HG03095 (cell line): ENCODE measurements around the gene ALDH4A1.

ENCODE experiments used
- ATAC-seq: cut with Tn5 transposase; IDR thresholded peaks from one replicate; pipeline ENCODE4 v1.9.1; 2021; ENCODE audit warnings: moderate library complexity; ENCODE audit not compliant: unreplicated experiment

Gene ALDH4A1

DNA sequence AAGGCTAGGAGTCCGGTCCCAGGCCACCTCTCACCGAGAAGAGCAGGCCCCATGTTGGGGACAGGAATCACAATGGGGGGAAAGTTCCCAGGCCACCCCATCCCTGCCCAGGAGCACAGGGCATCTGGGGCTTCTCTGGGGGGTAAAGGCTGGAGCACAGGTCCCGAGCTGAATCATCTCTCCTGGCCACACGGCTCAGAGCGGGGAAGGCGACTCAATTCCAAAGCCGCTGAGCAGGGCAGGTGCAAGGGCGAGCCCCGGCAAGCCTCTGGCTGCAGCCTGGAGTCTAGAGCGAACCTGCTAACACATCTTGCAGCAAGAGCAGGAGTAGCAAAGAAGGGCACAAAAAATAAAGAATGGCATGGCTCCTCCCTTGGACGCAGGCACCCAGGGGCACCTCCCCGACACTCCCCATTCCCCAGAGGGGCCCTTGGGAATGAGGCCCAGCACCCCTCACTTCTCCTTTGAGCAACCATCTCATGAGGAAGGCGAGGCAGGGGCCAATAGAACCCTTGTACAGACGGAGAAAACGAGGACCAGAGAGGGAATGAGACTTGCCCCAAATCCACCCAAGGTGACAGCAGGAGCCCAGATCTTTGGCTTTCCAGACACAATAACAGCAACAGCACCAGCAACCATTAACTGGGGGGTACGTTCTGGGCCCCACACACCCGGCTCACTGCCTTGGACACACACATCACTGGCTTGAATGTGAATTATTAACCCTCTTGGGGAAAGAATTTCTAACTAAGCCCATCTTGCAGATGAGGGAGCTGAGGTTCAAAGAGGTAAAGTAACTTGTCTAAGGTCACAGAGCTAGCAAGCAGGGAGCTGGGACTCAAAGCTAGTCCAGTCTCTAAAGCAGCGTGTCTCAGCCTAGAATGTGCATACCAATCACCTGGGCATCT lies 20.7 kb upstream of the ALDH4A1 start:
- no peak for ATAC-seq

DNA sequence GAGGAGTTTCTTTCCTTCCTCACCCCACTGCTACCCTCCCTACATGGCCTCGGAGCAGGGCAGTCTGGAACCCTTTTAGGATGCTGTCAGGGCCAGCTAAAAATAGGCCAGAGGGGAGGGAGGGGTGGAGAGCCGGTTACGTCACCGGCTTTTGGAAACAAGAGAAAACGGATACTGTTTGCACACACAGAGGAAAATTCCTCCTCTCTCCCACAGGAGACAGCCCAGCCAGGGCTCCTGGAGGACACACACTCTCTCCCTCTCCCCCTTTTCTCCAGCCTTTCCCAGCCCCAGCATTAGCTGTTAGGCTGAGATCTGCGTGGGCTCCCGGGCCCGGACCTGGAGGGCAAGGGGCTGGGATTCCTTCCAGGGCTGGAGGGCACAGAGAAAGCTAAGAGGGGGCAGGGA lies 20.0 kb upstream of the ALDH4A1 start:
- no peak for ATAC-seq

DNA sequence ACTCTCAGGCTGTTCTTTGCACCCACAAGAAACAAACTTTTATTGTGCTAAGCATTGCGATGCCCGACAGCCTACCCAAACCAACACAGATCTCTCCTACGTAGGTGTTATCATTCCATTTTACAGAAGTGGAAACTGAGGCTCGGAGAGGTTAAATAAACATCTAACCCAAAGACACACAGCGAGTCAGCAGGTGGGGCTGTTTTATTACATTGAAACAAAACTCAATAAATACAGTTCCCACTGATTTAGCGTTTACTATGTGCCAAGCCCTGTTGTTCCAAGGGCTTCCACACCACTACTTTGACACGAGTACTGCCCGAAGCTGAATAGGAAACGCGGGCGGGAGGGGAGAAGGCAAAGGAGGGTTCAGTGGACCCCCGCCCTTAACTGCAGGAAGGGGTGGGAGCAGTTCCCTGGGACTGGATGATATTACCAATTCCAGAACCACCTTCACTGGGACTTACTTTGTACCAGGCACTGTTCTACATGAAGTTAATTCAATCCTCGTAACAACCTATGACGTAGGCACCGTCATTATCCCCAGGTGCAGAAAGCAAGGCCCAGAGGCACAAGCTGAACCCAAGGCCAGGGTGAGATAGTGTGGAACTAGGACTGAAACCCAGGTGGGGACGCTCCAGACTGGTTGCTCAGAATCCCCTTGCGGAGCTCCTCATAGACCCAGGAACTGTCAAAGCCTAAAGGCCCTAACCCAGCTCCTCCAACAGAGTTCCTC lies 19.3 kb upstream of the ALDH4A1 start:
- ATAC-seq: no peak

DNA sequence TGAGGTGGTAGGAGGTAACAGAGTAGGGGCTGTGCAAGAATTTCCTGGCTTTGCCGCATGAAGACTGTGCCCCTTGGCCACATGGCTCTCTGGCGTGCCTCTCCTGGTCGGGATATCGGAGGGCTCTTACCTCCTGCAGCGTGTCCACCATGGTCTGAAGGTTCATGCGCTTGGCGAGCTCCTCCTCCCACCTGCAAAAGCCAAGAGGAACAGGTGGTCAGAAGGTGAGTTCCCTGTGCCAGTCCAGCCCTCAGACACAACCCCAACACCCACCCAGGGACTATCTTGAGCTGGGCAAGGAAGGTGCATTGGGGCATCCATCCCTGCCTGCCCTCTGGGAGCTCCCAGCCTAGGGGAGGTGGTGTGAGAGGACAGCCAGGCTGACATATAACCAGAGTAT lies 18.6 kb upstream of the ALDH4A1 start:
- no peak for ATAC-seq

DNA sequence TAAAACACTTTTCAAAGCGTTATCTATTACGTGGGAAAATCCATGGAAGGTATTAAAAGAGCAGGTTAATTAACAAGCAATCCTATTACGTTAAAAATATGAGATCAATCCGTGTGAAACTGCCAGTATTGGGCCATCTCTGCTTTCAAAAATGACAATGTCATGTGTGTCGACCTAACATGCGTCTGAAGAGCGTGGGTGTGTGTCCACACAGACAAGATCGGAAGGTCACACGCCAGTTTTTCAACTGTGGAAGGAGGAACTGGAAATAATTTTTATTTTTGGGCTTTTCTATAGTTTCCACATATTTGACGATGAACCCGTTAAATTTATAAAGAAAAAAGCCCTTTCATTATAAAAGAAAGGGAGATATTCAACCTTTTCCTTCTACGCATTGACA lies 17.6 kb upstream of the ALDH4A1 start:
- no peak for ATAC-seq

DNA sequence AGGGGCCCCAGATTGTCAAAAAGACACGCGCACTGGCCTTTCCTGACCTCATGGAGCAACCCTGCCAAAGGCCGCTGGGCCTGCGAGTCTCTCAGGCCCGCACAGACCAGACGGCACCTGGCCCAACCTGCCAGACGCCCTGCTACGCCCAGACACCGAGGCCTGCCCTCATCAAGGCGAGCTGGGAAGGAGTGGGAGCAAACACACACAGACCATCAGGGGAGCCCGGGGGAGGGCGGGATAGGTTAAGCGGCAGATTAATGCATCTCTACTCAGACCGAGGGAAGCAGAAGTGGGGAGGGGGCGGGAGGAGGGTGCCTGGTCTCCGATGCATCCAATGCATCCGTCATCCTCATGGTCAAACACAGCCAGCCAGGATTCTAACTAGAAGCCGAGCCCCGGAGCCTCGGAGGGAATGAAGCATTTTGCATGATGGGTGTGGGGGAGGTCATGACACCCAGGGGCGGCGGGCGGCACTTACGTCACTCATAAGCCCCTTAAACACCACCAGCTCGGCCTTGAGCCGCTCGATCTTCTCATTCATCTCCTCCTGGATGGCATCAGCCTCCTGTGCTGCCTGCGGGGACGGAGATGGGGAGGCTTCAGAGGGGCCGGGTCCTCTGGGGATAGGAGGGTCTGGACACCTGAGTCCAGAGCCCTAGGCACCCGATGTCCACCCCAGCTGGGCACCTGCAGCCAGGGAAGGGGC lies 17.0 kb upstream of the ALDH4A1 start:
- no peak for ATAC-seq

DNA sequence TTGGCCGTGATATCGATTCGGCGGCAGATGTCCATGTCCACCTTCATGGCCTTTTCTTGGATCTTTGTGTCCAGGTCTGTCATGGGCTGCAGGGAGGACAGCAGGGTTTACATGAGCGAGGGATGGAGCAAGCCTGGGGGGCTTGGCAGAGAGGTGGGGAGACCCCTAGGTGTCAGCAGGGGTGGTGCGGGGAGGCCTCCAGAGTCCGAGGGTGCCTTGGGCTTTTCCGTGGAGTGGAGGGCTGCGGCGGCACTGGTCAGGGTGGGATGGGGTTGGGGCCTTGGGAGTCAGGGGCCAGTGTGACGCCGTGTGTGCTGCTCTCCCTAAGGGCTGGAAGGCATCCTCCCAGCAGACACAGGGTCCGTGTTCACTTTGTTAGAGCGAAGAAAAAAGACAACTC lies 16.1 kb upstream of the ALDH4A1 start:
- ATAC-seq: no peak

DNA sequence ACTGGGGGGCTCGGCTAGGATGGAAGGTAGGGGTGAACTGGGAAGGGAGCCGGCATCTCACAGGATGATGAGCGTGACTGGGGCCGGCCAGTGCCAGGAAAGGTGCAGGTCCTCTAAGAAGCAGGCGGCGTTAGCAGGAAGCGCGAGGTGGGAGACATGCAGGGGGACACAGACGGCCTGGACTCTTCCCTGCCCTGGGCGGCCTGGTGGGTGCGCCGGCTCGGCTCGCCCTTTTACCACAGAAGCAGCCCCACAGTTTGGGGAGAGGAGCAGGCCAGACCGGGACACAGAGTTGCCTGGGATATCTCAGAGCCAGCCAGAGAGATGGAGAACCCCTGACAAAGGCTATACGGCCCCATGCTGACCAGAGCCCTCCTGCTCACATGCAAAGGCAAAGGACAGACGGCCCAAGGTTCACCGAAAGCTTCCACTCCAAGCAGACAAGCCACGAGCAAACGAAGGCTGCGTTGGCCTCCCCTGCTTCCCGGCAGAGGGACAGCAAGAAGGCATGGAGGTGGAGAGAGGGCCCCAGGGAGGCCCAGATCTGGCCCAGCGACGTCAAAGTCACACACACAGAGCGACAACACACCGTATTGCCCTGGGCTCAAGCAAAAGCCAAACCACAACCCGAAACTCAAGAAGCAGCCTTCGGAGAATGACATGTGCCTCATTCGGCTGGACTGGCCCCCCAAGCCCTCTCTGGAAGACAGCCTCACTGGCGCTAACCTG lies 14.9 kb upstream of the ALDH4A1 start:
- ATAC-seq: no peak

DNA sequence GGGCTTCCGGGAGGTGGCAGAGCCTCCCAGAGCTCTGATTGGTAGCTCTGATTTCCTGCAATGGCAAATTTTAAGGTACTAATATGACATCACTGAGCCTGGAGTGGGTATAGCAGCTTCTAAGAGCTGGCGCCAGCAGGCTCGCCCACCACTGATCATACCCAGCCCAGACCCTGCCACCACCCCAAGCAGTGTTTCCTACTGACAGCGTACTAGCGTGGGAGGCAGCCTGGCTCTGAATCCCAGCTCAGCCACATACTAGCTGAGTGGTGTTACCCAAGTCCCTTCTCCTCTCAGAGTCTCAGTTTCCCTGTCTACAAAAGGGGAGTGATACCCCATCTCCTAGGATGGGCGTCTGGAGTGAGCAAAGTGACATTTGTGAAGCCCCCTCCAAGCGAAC lies 13.0 kb upstream of the ALDH4A1 start:
- ATAC-seq: no peak

DNA sequence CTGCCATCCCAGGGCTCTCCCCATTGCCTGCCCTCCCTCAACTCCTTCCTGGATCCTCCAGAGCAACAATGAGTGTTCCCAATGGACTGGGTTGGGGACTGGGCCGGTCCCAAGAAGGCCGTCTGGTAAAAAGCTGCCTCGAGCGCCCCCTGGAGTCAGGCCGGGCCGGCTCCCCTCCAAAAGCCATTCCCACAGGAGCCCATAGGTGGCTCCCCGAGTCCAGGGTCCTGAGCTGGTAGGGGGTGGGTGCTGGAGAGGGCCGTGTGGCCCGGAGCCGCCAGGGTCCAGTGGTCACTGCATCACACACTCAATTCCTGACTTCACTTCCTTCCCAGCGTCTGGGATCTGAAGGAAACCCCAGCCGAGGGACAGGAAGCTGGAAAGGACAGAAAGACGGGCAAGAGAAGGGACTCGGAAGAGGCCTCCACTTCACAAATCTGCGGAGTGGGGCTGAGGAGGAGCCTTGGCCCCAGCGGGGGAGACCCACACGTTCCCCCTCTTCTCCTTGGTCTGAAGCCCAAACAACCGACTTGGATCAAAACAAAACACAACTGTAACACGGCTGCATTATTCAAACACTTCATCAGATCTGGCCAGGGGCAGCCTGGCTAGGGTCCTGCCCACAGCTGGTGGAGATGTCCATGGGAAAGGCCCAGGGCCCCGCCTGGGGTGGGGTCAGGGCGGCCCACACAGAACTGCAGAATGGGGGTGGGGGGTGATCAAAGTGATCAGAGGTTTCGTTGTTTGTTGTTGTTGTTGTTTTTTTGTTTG lies 10.9 kb upstream of the ALDH4A1 start:
- ATAC-seq: no peak

DNA sequence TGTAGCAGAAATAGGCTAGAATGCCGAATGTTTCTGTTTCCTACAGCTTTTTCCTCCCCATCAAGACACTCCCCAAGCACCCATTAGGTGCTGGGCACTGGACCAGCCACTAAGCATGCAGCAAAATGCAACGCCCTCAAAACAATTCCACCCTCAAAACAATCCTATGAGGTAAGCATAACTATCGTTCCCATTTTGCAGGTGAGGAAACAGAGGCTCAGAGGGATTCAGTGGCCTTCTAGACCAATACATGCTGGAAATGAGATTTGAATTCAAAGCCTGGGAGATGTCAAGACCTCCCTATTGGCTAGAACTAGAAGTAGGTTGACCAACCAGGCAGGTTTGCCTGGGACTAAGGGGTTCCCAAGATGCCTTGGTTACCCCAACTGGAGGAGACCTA lies 10.2 kb upstream of the ALDH4A1 start:
- ATAC-seq: no peak

DNA sequence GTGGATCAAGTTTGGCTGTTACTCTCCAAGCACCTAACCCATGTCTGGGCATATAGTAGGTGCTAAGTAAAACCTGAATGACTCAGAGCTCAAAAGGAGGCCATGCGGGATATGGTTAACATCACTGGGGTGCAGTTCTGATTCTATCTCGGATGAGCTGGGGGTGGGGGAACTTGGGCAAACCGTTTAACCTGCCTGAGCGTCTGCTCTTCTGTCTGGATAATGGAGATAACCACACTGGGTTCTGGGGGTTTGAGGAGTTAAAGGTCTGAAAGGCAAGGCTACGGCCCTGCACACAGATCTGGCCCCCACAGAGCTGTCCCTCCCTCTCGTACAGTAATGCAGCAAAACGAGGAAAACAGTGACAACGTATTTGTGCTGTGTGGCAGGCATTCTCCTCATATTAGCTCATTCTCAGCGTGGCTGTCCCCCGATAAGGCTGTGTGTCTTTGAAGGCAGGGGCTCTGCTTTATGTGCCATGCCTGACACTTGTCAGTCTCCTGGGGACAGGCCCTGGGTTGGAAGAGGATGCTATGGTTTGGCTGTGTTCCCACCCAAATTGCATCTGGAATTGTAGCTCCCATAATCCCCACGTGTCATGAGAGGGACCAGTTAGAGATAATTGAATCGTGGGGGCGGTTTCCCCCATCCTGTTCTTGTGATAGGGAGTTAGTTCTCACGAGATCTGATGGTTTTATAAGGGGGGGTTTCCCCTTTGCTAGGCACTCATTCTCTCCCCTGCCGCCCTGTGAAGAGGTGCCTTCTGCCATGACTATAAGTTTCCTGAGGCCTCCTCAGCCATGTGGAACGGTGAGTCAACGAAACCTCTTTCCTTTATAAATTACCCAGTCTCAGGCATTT lies 6.8 kb upstream of the ALDH4A1 start:
- ATAC-seq: no peak

DNA sequence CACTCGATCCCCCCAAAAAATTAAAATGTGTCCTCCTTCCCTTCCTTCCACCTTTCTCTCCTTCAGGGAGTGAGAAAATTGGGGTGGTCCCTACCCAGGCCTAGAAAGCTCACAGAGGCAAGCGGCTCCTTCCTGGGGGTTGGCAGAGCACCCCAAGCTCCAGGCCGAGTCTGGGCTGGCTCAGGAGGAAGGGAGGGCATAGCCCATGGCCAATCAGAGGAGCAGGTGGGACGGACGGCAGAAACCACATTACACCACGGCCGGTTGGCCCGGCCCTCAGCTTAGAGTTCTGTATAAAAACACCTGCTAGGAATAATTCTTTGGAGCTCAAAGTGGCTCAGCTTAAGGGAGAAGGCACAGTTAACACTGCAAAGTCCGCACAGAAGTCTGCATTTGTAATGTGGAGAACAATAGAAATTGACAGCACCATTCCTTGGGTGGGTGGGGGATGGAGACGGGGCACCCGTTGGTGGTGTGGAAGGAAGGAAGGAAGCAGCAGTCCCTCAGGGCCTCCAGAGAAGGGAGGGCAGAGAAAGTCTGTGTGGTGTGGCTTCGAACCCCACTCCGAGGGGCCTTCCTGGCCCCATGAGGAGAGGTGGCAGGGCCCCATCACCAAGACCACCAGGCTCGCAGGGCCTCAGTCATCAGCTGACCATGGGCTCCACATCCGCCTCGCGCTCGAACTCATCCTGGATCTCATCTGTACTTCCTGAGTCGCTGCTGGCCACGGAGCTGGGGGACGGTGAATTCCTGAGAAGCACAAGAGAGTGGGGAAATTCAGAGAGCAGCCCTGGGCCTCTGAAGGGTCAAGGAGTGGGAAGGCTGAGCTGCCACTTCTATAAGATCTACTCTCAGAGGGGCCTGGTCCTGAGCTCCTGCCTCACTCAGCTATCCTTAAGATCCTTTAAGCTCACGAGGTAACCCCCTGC lies 5.8 kb upstream of the ALDH4A1 start:
- ATAC-seq: no peak

DNA sequence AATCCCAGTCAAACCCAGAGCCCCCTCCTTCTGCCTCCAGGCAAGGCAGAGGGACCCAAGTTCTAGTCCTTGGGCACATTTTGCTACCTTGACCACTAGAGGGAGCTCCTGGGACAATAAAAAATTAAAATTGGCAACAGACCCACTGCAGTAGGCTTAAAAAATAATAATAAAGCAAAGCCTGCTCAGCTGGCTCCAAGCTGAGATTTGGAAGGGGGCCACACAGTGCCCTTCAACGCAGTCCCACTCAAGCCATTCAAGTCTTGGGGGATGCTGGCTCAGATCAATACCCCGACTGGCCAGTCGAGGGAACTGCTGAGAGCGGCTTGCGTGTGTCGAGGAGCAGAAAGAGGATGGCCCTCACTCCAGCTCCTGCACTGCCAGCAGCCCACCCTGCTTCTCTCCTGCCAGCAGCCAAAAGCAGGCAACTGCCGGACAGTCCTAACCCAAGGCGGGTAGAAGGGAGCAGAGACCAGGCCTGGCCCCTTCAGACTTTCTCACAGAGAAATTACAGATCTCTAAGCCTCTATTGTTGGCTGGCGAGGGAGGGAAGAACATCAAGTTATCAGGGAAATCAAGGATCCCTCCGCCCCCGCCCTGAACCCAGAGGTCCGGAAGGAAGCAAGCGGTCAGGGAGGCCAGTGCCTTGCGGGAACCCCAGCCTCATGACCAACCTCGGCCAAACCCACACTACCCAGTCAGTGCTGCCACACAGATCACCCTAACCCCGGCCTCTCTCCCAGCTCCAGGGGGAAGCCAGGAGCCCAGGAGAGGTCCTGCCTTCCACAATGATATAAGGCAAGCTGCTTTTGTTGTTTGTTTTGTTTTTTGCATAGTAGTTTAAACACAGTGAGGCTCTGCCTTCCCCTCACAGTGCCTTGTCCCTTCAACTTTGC lies 4.9 kb upstream of the ALDH4A1 start:
- no peak for ATAC-seq

DNA sequence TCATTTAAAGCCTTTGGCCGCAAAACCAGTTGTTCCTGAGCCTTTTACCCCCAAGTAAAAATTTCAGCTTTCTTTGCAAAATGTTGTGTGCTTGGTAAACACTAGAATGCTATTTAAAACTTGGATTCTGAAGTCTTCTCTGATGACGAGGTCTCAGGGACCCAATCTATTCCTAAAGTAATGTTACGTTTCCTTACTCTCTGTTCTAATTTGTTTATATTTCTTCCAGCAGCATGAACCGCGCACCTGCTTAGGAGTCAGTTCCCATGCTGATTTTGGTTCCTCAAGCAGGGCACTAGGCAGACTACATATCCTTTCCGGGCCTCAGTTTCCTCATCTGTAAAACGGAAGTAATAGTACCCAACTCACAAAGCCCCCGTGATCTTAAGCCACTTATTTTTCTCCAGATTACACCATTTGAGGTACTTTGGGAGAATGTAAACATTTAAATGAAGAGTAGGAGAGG lies 969 bp upstream of the ALDH4A1 start:
- ATAC-seq: no peak

DNA sequence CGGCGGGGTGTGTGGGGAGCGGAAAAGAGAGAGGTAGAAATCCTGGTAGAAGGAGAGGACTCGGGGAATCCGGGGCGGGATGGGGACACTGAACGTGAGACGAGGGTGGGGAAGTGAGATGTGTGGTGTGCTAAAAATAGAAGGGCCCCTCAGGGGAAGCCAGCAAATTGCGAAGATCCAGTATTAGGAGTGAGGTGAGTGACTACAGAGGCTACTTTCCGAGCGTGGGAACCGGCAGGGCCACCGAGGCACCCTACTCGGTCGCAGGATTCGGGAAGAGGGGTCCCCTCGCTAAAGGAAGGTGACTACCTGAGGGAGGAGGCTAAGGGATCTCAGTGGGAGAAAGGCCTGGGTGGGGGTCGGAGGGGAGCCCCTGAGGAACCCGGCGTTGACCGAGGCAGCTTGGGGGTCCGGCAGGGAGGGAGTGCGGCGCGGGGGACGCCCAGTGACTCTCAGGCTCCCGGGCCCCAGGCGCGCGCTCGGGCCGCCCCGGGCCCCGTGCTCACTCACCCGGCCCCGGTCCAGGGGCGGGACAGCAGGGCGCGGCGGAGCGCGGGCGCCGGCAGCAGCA lies 318 bp downstream of the ALDH4A1 start:
- peak; percentile 11 for ATAC-seq
